Measurements from ENCODE around the gene CCNY. TPM values are rescaled to one million over a fixed set of nuclear protein-coding genes. Genes with fewer than 3 reads are reported as not detected.
A peak's percentile ranks its signal among the peaks of the same experiment; 100 is the strongest.

The CCNY gene
- total RNA-seq, 1 experiment from 2014 or later: 53.3 TPM

DNA sequence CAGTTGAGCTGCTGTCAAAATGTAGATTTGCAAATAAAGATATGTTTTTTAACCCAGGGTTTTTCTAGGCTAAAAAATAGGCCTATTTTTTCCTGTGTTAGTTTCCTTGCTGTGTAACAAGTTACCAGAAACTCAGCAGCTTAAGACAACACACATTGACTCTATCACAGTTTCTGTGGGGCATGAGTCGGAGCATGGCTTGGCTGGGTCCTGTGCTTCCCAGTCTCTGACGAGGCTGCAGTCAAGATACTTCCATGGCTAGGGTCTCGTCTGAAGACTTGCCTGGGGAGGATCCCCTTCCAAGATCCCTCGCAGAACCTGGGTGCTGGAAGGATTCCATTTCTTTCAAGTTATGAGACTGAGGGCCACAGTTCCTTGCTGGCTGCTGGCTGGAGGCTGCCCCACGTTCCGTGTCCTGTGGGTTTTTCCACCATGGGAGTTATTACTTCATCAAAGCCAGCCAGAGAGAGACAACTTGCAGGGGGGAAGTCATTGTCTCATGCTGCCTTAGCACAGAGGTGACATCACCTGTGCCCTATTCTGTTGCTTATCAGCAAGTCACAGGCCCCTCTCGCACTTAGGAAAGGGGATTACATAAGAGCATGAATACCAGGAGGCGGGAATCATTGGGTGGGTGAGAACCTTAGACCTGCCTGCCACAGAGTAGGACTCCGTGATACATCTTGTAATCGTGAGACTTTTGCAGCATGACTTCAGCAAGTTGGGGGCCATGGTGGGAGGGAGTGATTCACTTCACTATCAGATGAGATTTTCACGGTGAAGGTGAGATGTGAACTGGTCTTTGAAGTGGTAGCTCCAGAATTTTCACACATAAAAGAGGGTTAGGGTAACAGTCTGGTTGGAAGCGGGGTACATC lies 77.9 kb downstream of the CCNY start:
- Mint-ChIP-seq H3K27me3 (ENCODE audit: low read depth) (no peaks in the 10 kb centered on the region), H3K4me1 (peaks cover 50% of the 10 kb centered on the region), H3K9me3 (no peaks in the 10 kb centered on the region), H3K27ac (peak overlapping the region; percentile 40; the same call in 1 of the 2 replicates), H3K4me3 (no peak overlapping the region), H3K36me3 (peaks cover 2% of the 10 kb centered on the region; the same call in 1 of the 2 replicates)
- POLR2A ChIA-PET: no interaction called here
- no peak for DNase-seq (ENCODE audit: low spot score)
- no peak for TF ChIP-seq ZNF232 (CRISPR knock-in tag; IDR thresholded peaks at IDR 0.05)
- TF ChIP-seq NR1H2 (CRISPR knock-in tag; IDR thresholded peaks at IDR 0.05): no peak
- no peak for TF ChIP-seq ZNF512 (CRISPR knock-in tag; IDR thresholded peaks at IDR 0.05; ENCODE audit: borderline replicate concordance)
- no peak for TF ChIP-seq ZBTB21 (CRISPR knock-in tag; IDR thresholded peaks at IDR 0.05; ENCODE audit: borderline replicate concordance)
- TF ChIP-seq CBFB (CRISPR knock-in tag; IDR thresholded peaks at IDR 0.05; ENCODE audit: low read depth): no peak
- TF ChIP-seq ETV6 (CRISPR knock-in tag; IDR thresholded peaks at IDR 0.05): no peak
- TF ChIP-seq MYBL2 (CRISPR knock-in tag; IDR thresholded peaks at IDR 0.05): no peak
- no peak for TF ChIP-seq GTF2I (CRISPR knock-in tag; conservative IDR thresholded peaks at IDR 0.05)
- TF ChIP-seq, protein P1, sequence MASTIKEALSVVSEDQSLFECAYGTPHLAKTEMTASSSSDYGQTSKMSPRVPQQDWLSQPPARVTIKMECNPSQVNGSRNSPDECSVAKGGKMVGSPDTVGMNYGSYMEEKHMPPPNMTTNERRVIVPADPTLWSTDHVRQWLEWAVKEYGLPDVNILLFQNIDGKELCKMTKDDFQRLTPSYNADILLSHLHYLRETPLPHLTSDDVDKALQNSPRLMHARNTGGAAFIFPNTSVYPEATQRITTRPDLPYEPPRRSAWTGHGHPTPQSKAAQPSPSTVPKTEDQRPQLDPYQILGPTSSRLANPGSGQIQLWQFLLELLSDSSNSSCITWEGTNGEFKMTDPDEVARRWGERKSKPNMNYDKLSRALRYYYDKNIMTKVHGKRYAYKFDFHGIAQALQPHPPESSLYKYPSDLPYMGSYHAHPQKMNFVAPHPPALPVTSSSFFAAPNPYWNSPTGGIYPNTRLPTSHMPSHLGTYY (CRISPR knock-in tag; IDR thresholded peaks at IDR 0.05): no peak
- TF ChIP-seq, protein P2, sequence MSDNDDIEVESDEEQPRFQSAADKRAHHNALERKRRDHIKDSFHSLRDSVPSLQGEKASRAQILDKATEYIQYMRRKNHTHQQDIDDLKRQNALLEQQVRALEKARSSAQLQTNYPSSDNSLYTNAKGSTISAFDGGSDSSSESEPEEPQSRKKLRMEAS (CRISPR knock-in tag; IDR thresholded peaks at IDR 0.05): no peak
- no peak for TF ChIP-seq NR2C2 (CRISPR knock-in tag; IDR thresholded peaks at IDR 0.05)
- no peak for TF ChIP-seq FOXK1 (CRISPR knock-in tag; IDR thresholded peaks at IDR 0.05)
- no peak for TF ChIP-seq TEAD1 (CRISPR knock-in tag; IDR thresholded peaks at IDR 0.05)
- TF ChIP-seq GRHL2 (CRISPR knock-in tag; IDR thresholded peaks at IDR 0.05; ENCODE audit: insufficient replicate concordance, severe bottlenecking): no peak
- CTCF ChIA-PET: no interaction called here
- no peak for ATAC-seq

DNA sequence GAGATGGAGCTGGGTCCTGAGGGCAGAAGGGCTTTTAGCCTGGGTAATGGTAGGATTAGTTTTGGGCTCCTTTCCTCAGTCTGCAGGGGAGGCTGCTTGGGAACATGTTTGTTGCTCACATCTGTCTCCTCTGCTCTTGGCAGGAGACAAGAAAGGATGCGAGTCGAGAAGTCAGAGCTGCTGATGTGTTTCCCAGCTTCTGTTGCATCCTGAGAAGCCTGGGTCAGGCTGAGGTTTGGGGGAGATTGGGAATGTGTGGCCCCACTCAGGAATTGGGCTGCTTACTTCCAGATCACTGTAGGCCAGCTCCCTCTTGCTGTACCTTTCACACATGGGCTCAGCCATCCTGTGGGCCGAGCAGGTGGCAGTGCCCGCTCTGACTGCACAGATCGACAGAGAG lies 79.2 kb downstream of the CCNY start:
- H3K27ac Mint-ChIP-seq: no peak overlapping the region
- H3K4me3 Mint-ChIP-seq: no peak overlapping the region
- POLR2A ChIA-PET: no interaction called here
- H3K4me1 Mint-ChIP-seq: peaks cover 50% of the 10 kb centered on the region
- H3K9me3 Mint-ChIP-seq: no peaks in the 10 kb centered on the region
- ATAC-seq: no peak
- TF ChIP-seq, protein P3, sequence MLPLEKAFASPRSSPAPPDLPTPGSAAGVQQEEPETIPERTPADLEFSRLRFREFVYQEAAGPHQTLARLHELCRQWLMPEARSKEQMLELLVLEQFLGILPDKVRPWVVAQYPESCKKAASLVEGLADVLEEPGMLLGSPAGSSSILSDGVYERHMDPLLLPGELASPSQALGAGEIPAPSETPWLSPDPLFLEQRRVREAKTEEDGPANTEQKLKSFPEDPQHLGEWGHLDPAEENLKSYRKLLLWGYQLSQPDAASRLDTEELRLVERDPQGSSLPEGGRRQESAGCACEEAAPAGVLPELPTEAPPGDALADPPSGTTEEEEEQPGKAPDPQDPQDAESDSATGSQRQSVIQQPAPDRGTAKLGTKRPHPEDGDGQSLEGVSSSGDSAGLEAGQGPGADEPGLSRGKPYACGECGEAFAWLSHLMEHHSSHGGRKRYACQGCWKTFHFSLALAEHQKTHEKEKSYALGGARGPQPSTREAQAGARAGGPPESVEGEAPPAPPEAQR (CRISPR knock-in tag; IDR thresholded peaks at IDR 0.05): no peak
- TF ChIP-seq NR3C1 (CRISPR knock-in tag; conservative IDR thresholded peaks at IDR 0.05; ENCODE audit: low read depth): no peak
- TF ChIP-seq OVOL2 (CRISPR knock-in tag; IDR thresholded peaks at IDR 0.05; ENCODE audit: borderline replicate concordance): no peak
- TF ChIP-seq, protein P2 (CRISPR knock-in tag; IDR thresholded peaks at IDR 0.05): no peak
- DNase-seq (ENCODE audit: low spot score): no peak
- no peaks in the 10 kb centered on the region for H3K27me3 Mint-ChIP-seq (ENCODE audit: low read depth)
- CTCF ChIA-PET: no interaction called here
- H3K36me3 Mint-ChIP-seq: no peaks in the 10 kb centered on the region

All from WTC11 (cell line).